ENCODE results near the gene KRTAP21-3. TPM values are rescaled to one million over a fixed set of nuclear protein-coding genes. Genes with fewer than 3 reads are reported as not detected.

KRTAP21-3 gene
- total RNA-seq, 2 experiments from 2014 or later: not detected

- intact Hi-C loops (cut with micrococcal nuclease; ENCODE audit: unreplicated experiment): no loop called here
- Histone ChIP-seq H3K9me2 (ENCODE audit: insufficient read depth, low read length) (no peaks in the 10 kb centered on the region; the same call in 1 of the 2 replicates), H3K9me3 (ENCODE audit: low read length) (no peaks in the 10 kb centered on the region), H3K4me1 (ENCODE audit: insufficient read depth, low read length, poor library complexity, severe bottlenecking) (no peaks in the 10 kb centered on the region), H3K36me3 (ENCODE audit: insufficient read depth, low read length) (no peaks in the 10 kb centered on the region), H2AFZ (ENCODE audit: low read length) (no peak within 1 kb of the TSS), H3K27ac (ENCODE audit: low read depth, low read length, poor library complexity, severe bottlenecking) (no peak within 1 kb of the TSS), H3K4me3 (ENCODE audit: low read depth, low read length, poor library complexity, severe bottlenecking) (no peak within 1 kb of the TSS), H4K20me1 (ENCODE audit: insufficient read depth, low read length) (no peaks in the 10 kb centered on the region), H3K79me2 (ENCODE audit: insufficient read depth, low read depth, low read length) (no peaks in the 10 kb centered on the region), H3K4me2 (ENCODE audit: low read length) (no peak within 1 kb of the TSS)
- BruUV-seq (replicated peaks): no TSS peak
- CTCF ChIA-PET (ENCODE audit: unreplicated experiment): no interaction called here
- POLR2A ChIA-PET: interaction anchor here (0.7 kb wide), 1 partner anchor 381 kb away, joined by 3 read pairs; no protein-coding TSS in a partner anchor
- TF ChIP-seq, protein P1, sequence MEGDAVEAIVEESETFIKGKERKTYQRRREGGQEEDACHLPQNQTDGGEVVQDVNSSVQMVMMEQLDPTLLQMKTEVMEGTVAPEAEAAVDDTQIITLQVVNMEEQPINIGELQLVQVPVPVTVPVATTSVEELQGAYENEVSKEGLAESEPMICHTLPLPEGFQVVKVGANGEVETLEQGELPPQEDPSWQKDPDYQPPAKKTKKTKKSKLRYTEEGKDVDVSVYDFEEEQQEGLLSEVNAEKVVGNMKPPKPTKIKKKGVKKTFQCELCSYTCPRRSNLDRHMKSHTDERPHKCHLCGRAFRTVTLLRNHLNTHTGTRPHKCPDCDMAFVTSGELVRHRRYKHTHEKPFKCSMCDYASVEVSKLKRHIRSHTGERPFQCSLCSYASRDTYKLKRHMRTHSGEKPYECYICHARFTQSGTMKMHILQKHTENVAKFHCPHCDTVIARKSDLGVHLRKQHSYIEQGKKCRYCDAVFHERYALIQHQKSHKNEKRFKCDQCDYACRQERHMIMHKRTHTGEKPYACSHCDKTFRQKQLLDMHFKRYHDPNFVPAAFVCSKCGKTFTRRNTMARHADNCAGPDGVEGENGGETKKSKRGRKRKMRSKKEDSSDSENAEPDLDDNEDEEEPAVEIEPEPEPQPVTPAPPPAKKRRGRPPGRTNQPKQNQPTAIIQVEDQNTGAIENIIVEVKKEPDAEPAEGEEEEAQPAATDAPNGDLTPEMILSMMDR (conservative IDR thresholded peaks at IDR 0.05; ENCODE audit: low read length): no peak
- TF ChIP-seq EZH2phosphoT487 (IDR thresholded peaks at IDR 0.05; ENCODE audit: borderline replicate concordance, low read depth, low read length): no peak
- no peak for DNase-seq (ENCODE audit: low spot score)
These were observed 28.6 kb upstream of the KRTAP21-3 start, which contains the start of gene KRTAP21-2 for GRCh38 chr21:30747159-30747558. Gene KRTAP21-2 (minus strand): TSS chr21:30747259. CDS start chr21:30747202, 57 bp downstream.

- no peaks in the 10 kb centered on the region for H3K79me2 ChIP-seq (ENCODE audit: insufficient read depth, low read depth, low read length)
- H4K20me1 ChIP-seq (ENCODE audit: insufficient read depth, low read length): no peaks in the 10 kb centered on the region
- no peak overlapping the region for H3K4me2 ChIP-seq (ENCODE audit: low read length)
- H3K9me2 ChIP-seq (ENCODE audit: insufficient read depth, low read length): no peaks in the 10 kb centered on the region
- intact Hi-C loops (cut with micrococcal nuclease; ENCODE audit: unreplicated experiment): no loop called here
- no peaks in the 10 kb centered on the region for H3K36me3 ChIP-seq (ENCODE audit: insufficient read depth, low read length)
- no TSS peak for BruUV-seq (replicated peaks)
- TF ChIP-seq, protein P1 (conservative IDR thresholded peaks at IDR 0.05; ENCODE audit: low read length): no peak
- no peak for TF ChIP-seq EZH2phosphoT487 (IDR thresholded peaks at IDR 0.05; ENCODE audit: borderline replicate concordance, low read depth, low read length)
- H2AFZ ChIP-seq (ENCODE audit: low read length): no peak overlapping the region
- no peak overlapping the region for H3K4me3 ChIP-seq (ENCODE audit: low read depth, low read length, poor library complexity, severe bottlenecking)
- H3K4me1 ChIP-seq (ENCODE audit: insufficient read depth, low read length, poor library complexity, severe bottlenecking): no peaks in the 10 kb centered on the region
- no peak for DNase-seq (ENCODE audit: low spot score)
- H3K9me3 ChIP-seq (ENCODE audit: low read length): no peaks in the 10 kb centered on the region
- POLR2A ChIA-PET: no interaction called here
- CTCF ChIA-PET (ENCODE audit: unreplicated experiment): no interaction called here
- H3K27ac ChIP-seq (ENCODE audit: low read depth, low read length, poor library complexity, severe bottlenecking): no peak overlapping the region
These were observed 21.9 kb upstream of the KRTAP21-3 start for GRCh38 chr21:30740462-30740861.

- intact Hi-C loops (cut with micrococcal nuclease; ENCODE audit: unreplicated experiment): no loop called here
- ChIA-PET CTCF (ENCODE audit: unreplicated experiment) (no interaction called here), POLR2A (no interaction called here)
- no TSS peak for BruUV-seq (replicated peaks)
- H3K27ac ChIP-seq (ENCODE audit: low read depth, low read length, poor library complexity, severe bottlenecking): no peak overlapping the region
- no peaks in the 10 kb centered on the region for H3K79me2 ChIP-seq (ENCODE audit: insufficient read depth, low read depth, low read length)
- no peaks in the 10 kb centered on the region for H3K36me3 ChIP-seq (ENCODE audit: insufficient read depth, low read length)
- H2AFZ ChIP-seq (ENCODE audit: low read length): no peak overlapping the region
- DNase-seq (ENCODE audit: low spot score): no peak
- H3K4me2 ChIP-seq (ENCODE audit: low read length): no peak overlapping the region
- H3K9me2 ChIP-seq (ENCODE audit: insufficient read depth, low read length): no peaks in the 10 kb centered on the region
- no peaks in the 10 kb centered on the region for H3K4me1 ChIP-seq (ENCODE audit: insufficient read depth, low read length, poor library complexity, severe bottlenecking)
- H3K9me3 ChIP-seq (ENCODE audit: low read length): no peaks in the 10 kb centered on the region
- H3K4me3 ChIP-seq (ENCODE audit: low read depth, low read length, poor library complexity, severe bottlenecking): no peak overlapping the region
- TF ChIP-seq EZH2phosphoT487 (IDR thresholded peaks at IDR 0.05; ENCODE audit: borderline replicate concordance, low read depth, low read length): no peak
- TF ChIP-seq, protein P1 (conservative IDR thresholded peaks at IDR 0.05; ENCODE audit: low read length): 0 out of 2 replicates have a peak, but pooled peaks have one; percentile 14
- H4K20me1 ChIP-seq (ENCODE audit: insufficient read depth, low read length): no peaks in the 10 kb centered on the region
These were observed 14.4 kb upstream of the KRTAP21-3 start for GRCh38 chr21:30733026-30733425.
